A673 (cell line): ENCODE measurements around the gene MOCS3. TPM values are rescaled to one million over a fixed set of nuclear protein-coding genes. Genes with fewer than 3 reads are reported as not detected.

ENCODE experiments used
- BruUV-seq: library from RNA; stranded (reverse); fragments of 400-500 nt; replicated peaks from 2 replicates; lab custom pipeline; 2021; lab: Mats Ljungman, UMichigan
- CTCF ChIA-PET: fragments of 300-600 bp; sonication (Branson Sonifier 250); formaldehyde crosslinking; loops from one replicate; lab custom pipeline; 2022; ENCODE audit warnings: antibody characterized with exemption; lab: Charles Lee
- POLR2A ChIA-PET: fragments of 300-600 bp; sonication (Branson Sonifier 250); formaldehyde crosslinking; loops from one replicate; lab custom pipeline; 2022; ENCODE audit warnings: antibody characterized with exemption; ENCODE audit not compliant: low non-redundant PET; lab: Charles Lee
- DNase-seq: peaks from one replicate; pipeline ENCODE4 v3.0.0-alpha.2; 2015; ENCODE audit warnings: low spot score
- H3K27ac ChIP-seq: fragments of 200-600 bp; sonication (generic); 2 replicates; pipeline ENCODE4 v1.5.1; 2016; ENCODE audit warnings: mixed run types, low read depth, mild to moderate bottlenecking, mixed read lengths, antibody characterized with exemption, low read length; ENCODE audit not compliant: poor library complexity, severe bottlenecking
- H3K27me3 ChIP-seq: fragments of 200-600 bp; sonication (generic); replicated peaks from 2 replicates; pipeline ENCODE4 v1.6.1; 2017; ENCODE audit warnings: mixed run types, low read depth, mild to moderate bottlenecking, mixed read lengths, antibody characterized with exemption, low read length; ENCODE audit not compliant: insufficient read depth, poor library complexity
- H3K36me3 ChIP-seq: fragments of 200-600 bp; sonication (generic); 2 replicates; pipeline ENCODE4 v1.6.1; 2016; ENCODE audit warnings: mixed run types, mild to moderate bottlenecking, mixed read lengths, antibody characterized with exemption, low read length; ENCODE audit not compliant: insufficient read depth, poor library complexity, severe bottlenecking
- H3K4me1 ChIP-seq: fragments of 200-600 bp; sonication (generic); 2 replicates; pipeline ENCODE4 v1.6.1; 2017; ENCODE audit warnings: mixed run types, mild to moderate bottlenecking, mixed read lengths, antibody characterized with exemption, low read length; ENCODE audit not compliant: insufficient read depth, poor library complexity, severe bottlenecking
- H3K4me3 ChIP-seq: fragments of 200-600 bp; sonication (generic); 2 replicates; pipeline ENCODE4 v1.5.1; 2016; ENCODE audit warnings: low read depth, mixed run types, mild to moderate bottlenecking, mixed read lengths, low read length; ENCODE audit not compliant: poor library complexity, severe bottlenecking
- H3K9me3 ChIP-seq: fragments of 200-600 bp; sonication (generic); 2 replicates; pipeline ENCODE4 v1.6.1; 2016; ENCODE audit warnings: mixed run types, low read depth, mild to moderate bottlenecking, mixed read lengths, antibody characterized with exemption, low read length; ENCODE audit not compliant: poor library complexity, severe bottlenecking
- CTCF ChIP-seq: fragments of 300-800, 200-600 bp; sonication (generic); conservative IDR thresholded peaks from 2 replicates; pipeline ENCODE4 v1.5.1; 2017; ENCODE audit warnings: low read depth, mild to moderate bottlenecking, antibody characterized with exemption, low read length, moderate library complexity, mixed read lengths
- EZH2 ChIP-seq: fragments of 200-600 bp; sonication (generic); IDR thresholded peaks from 2 replicates; pipeline ENCODE4 v1.6.1; 2017; ENCODE audit warnings: borderline replicate concordance, low read depth, mild to moderate bottlenecking, mixed read lengths, antibody characterized with exemption, low read length; ENCODE audit not compliant: poor library complexity, severe bottlenecking
- intact Hi-C: fragments of 100-400 bp; cut with micrococcal nuclease; formaldehyde crosslinking; loops from one replicate; pipeline ENCODE4 v1.10.0; 2022; ENCODE audit not compliant: unreplicated experiment
- total RNA-seq: library from RNA; stranded (reverse); gene quantifications from 2 replicates; pipeline ENCODE4 v1.2.3, GENCODE V29; 2021

MOCS3 gene
- total RNA-seq, 1 experiment from 2014 or later = 5.9 TPM

GRCh38 chr20:51003753-51004152 lies 45.1 kb downstream of the MOCS3 start:
- no TSS peak for BruUV-seq
- DNase-seq = no peak
- H3K9me3 ChIP-seq = no peaks in the 10 kb centered on the region
- TF ChIP-seq EZH2 (no peak), CTCF (no peak)
- peaks cover 7% of the 10 kb centered on the region for H3K36me3 ChIP-seq
- CTCF ChIA-PET = no interaction called here
- no peaks in the 10 kb centered on the region for H3K4me1 ChIP-seq
- no peak overlapping the region for H3K27ac ChIP-seq
- intact Hi-C loops = no loop called here
- H3K27me3 ChIP-seq = no peaks in the 10 kb centered on the region
- POLR2A ChIA-PET = no interaction called here
- H3K4me3 ChIP-seq = no peak overlapping the region

- ChIA-PET POLR2A (no interaction called here), CTCF (no interaction called here)
- Histone ChIP-seq H3K4me3 (no peak overlapping the region), H3K4me1 (no peaks in the 10 kb centered on the region), H3K9me3 (no peaks in the 10 kb centered on the region), H3K27ac (no peak overlapping the region), H3K36me3 (peaks cover 7% of the 10 kb centered on the region), H3K27me3 (no peaks in the 10 kb centered on the region)
- no TSS peak for BruUV-seq
- TF ChIP-seq CTCF = no peak
- TF ChIP-seq EZH2 = no peak
- DNase-seq = no peak
- intact Hi-C loops = no loop called here
These were observed 45.7 kb downstream of the MOCS3 start for GRCh38 chr20:51004305-51004727.

- Histone ChIP-seq H3K4me1 (no peaks in the 10 kb centered on the region), H3K36me3 (peaks cover 7% of the 10 kb centered on the region), H3K9me3 (no peaks in the 10 kb centered on the region), H3K27me3 (no peaks in the 10 kb centered on the region), H3K4me3 (no peak overlapping the region), H3K27ac (no peak overlapping the region)
- CTCF ChIA-PET = no interaction called here
- no TSS peak for BruUV-seq
- DNase-seq = no peak
- intact Hi-C loops = no loop called here
- TF ChIP-seq EZH2 = no peak
- TF ChIP-seq CTCF = no peak
- POLR2A ChIA-PET = no interaction called here
These were observed 46.2 kb downstream of the MOCS3 start for GRCh38 chr20:51004781-51005180.
